ENCODE data around the gene MTR.

- no peak for TF ChIP-seq CTCF (IDR thresholded peaks at IDR 0.05)
- no peak for TF ChIP-seq POLR2A (IDR thresholded peaks at IDR 0.05)
These were observed 67.1 kb downstream of the MTR start for GRCh38 chr1:236862219-236862591.

Measured in tibial nerve (tissue), 3 donors.